ENCODE measurements around the gene SERINC3. TPM values are rescaled to one million over a fixed set of nuclear protein-coding genes. Genes with fewer than 3 reads are reported as not detected.
A peak's percentile ranks its signal among the peaks of the same experiment; 100 is the strongest.

SERINC3 gene
- total and polyA plus RNA-seq, 10 of the 15 experiments (the other 5 are each of a cell fraction or from before 2014, with no cell fraction given), result 24.5 to 96.8 (median 38.8) TPM

- no peaks in the 10 kb centered on the region for H3K27me3 ChIP-seq (replicated peaks in 1 of 2; ENCODE audit: control insufficient read depth in 2 of 2, insufficient read depth in 2 of 2, low read length in 1 of 2)
- H3K79me2 ChIP-seq (ENCODE audit: control insufficient read depth, insufficient read depth, low read length), result no peaks in the 10 kb centered on the region
- H3K9ac ChIP-seq (ENCODE audit: control insufficient read depth, insufficient read depth, low read length), result peak overlapping the region; percentile 16; the same call in 1 of the 2 replicates
- H3K4me1 ChIP-seq (ENCODE audit: control insufficient read depth, insufficient read depth, low read length), result peaks cover 27% of the 10 kb centered on the region
- in situ Hi-C loops (cut with MboI) (no loop called here), intact Hi-C loops (cut with micrococcal nuclease; ENCODE audit: unreplicated experiment) (no loop called here)
- no peaks in the 10 kb centered on the region for H3K9me3 ChIP-seq (replicated peaks; ENCODE audit: control insufficient read depth, insufficient read depth, low read length)
- ChIA-PET POLR2A (interaction anchor here (1.1 kb wide), 1 partner anchor 28 kb away, joined by 4 read pairs; no protein-coding TSS in a partner anchor), RAD21 (ENCODE audit: unreplicated experiment) (interaction anchor here (1.1 kb wide), 1 partner anchor 15 kb away, joined by 3 read pairs; the partner anchor contains the start of gene TTPAL), CTCF (no interaction called here), SMC1A (ENCODE audit: uncharacterized antibody, unreplicated experiment) (interaction anchor here (0.5 to 1.1 kb wide), 2 partner anchors 28 to 54 kb away, joined by 3 read pairs; no protein-coding TSS in a partner anchor)
- DNase-seq (ENCODE audit: low read depth, low spot score), result peak; percentile 51
- H3K27ac ChIP-seq (ENCODE audit: control insufficient read depth, insufficient read depth), result peak overlapping the region; percentile 94
- H3K36me3 ChIP-seq (ENCODE audit: control insufficient read depth in 2 of 2, insufficient read depth in 2 of 2, low read length in 1 of 2), result peaks cover 7 to 24% of the 10 kb centered on the region in 2 experiments; a peak in 3 of 4 replicates
- H4K20me1 ChIP-seq (ENCODE audit: control insufficient read depth, insufficient read depth), result no peaks in the 10 kb centered on the region
- TSS peak; percentile 30 for BruUV-seq (replicated peaks)
- H3K4me2 ChIP-seq (ENCODE audit: control insufficient read depth, insufficient read depth), result no peak overlapping the region
- WGBS (ENCODE audit: insufficient coverage, insufficient replicate concordance, low lambda C conversion rate, missing lambda C conversion rate), result 37% methylated on average over 3 of the region's 3 CpGs
- ATAC-seq, result peak; percentile 84
- no peak overlapping the region for H2AFZ ChIP-seq (ENCODE audit: control insufficient read depth, low read depth, low read length)
- peak; percentile 31 for FAIRE-seq
- H3K4me3 ChIP-seq, result no peak overlapping the region
- TF ChIP-seq IRF4 (IDR thresholded peaks at IDR 0.05; ENCODE audit: low read depth, low read length) (no peak), NFIC (IDR thresholded peaks at IDR 0.05; ENCODE audit: low read depth, low read length) (peak; percentile 88), EZH2 (IDR thresholded peaks at IDR 0.05; ENCODE audit: borderline replicate concordance, control insufficient read depth, low read depth, low read length) (no peak), SUPT20H (IDR thresholded peaks at IDR 0.05; ENCODE audit: borderline replicate concordance, control insufficient read depth, low read depth, low read length) (no peak), ASH2L (IDR thresholded peaks at IDR 0.05; ENCODE audit: borderline replicate concordance, low read depth) (no peak), JUNB (IDR thresholded peaks at IDR 0.05) (peak; percentile 61), TBL1XR1 (IDR thresholded peaks at IDR 0.05; ENCODE audit: low read depth, low read length) (no peak), ZNF622 (IDR thresholded peaks at IDR 0.05) (no peak), PAX5 (IDR thresholded peaks at IDR 0.05; ENCODE audit: borderline replicate concordance, low read depth, low read length) (no peak), IKZF1 (conservative IDR thresholded peaks at IDR 0.05) (peak; percentile 85), SMAD5 (IDR thresholded peaks at IDR 0.05; ENCODE audit: low read depth) (no peak), SMAD1 (IDR thresholded peaks at IDR 0.05; ENCODE audit: low read depth, partially characterized antibody) (no peak), FOXM1 (IDR thresholded peaks at IDR 0.05; ENCODE audit: low read depth, low read length) (peak; percentile 87; the same call in 1 of the 2 replicates), EED (IDR thresholded peaks at IDR 0.05; ENCODE audit: low read depth) (peak; percentile 98), CEBPZ (IDR thresholded peaks at IDR 0.05; ENCODE audit: low read depth, low read length) (no peak), NFYB (IDR thresholded peaks at IDR 0.05; ENCODE audit: insufficient read depth, low read depth, low read length) (no peak)
- TF ChIP-seq, protein P1, sequence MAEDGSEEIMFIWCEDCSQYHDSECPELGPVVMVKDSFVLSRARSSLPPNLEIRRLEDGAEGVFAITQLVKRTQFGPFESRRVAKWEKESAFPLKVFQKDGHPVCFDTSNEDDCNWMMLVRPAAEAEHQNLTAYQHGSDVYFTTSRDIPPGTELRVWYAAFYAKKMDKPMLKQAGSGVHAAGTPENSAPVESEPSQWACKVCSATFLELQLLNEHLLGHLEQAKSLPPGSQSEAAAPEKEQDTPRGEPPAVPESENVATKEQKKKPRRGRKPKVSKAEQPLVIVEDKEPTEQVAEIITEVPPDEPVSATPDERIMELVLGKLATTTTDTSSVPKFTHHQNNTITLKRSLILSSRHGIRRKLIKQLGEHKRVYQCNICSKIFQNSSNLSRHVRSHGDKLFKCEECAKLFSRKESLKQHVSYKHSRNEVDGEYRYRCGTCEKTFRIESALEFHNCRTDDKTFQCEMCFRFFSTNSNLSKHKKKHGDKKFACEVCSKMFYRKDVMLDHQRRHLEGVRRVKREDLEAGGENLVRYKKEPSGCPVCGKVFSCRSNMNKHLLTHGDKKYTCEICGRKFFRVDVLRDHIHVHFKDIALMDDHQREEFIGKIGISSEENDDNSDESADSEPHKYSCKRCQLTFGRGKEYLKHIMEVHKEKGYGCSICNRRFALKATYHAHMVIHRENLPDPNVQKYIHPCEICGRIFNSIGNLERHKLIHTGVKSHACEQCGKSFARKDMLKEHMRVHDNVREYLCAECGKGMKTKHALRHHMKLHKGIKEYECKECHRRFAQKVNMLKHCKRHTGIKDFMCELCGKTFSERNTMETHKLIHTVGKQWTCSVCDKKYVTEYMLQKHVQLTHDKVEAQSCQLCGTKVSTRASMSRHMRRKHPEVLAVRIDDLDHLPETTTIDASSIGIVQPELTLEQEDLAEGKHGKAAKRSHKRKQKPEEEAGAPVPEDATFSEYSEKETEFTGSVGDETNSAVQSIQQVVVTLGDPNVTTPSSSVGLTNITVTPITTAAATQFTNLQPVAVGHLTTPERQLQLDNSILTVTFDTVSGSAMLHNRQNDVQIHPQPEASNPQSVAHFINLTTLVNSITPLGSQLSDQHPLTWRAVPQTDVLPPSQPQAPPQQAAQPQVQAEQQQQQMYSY (CRISPR knock-in tag; IDR thresholded peaks at IDR 0.05), result no peak
Measured at GRCh38 chr20:44489931-44490330, 31.9 kb downstream of the SERINC3 start.
